Measurements from ENCODE around the gene NOXRED1. TPM values are rescaled to one million over a fixed set of nuclear protein-coding genes. Genes with fewer than 3 reads are reported as not detected.

The NOXRED1 gene
- polyA plus RNA-seq, 1 donor (not counting 4 experiments of a cell fraction or from before 2014, with no cell fraction given) = 0.33 TPM

DNA sequence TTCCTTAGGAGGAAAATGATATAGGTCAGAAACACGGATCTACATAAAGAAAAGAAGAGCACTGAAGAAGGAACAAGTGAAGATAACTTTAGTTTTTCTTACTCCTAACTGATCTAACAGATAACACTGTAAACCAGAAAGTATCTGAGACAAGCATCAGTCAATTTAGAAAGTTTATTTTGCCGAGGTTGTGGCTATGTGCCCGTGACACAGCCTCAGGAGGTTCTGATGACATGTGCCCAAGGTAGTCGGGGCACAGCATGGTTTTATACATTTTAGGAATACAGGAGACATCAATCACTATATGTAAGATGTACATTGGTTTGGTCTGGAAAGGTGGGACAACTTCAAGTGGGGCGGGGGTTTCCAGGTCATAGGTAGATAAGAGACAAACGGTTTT is 23.1 kb downstream of the NOXRED1 start:
- H3K9me3 ChIP-seq (ENCODE audit: control insufficient read depth, low read depth, low read length) = no peaks in the 10 kb centered on the region
- no peaks in the 10 kb centered on the region for H3K79me2 ChIP-seq (ENCODE audit: control insufficient read depth, insufficient read depth, low read length)
- no peaks in the 10 kb centered on the region for H3K4me1 ChIP-seq (ENCODE audit: control insufficient read depth, extremely low read depth, insufficient read depth, low read length)
- FAIRE-seq (no peak), DNase-seq (ENCODE audit: low read depth, low spot score) (no peak)
- no peak overlapping the region for H3K27ac ChIP-seq (ENCODE audit: control insufficient read depth, insufficient read depth, low read length)
- H4K20me1 ChIP-seq (ENCODE audit: control insufficient read depth, extremely low read depth, insufficient read depth, low read length) = no peaks in the 10 kb centered on the region
- H3K9me1 ChIP-seq (ENCODE audit: control insufficient read depth, extremely low read depth, insufficient read depth, low read length) = no peaks in the 10 kb centered on the region
- TF ChIP-seq EZH2 (IDR thresholded peaks at IDR 0.05; ENCODE audit: low read length) = no peak
- TF ChIP-seq, protein P1, sequence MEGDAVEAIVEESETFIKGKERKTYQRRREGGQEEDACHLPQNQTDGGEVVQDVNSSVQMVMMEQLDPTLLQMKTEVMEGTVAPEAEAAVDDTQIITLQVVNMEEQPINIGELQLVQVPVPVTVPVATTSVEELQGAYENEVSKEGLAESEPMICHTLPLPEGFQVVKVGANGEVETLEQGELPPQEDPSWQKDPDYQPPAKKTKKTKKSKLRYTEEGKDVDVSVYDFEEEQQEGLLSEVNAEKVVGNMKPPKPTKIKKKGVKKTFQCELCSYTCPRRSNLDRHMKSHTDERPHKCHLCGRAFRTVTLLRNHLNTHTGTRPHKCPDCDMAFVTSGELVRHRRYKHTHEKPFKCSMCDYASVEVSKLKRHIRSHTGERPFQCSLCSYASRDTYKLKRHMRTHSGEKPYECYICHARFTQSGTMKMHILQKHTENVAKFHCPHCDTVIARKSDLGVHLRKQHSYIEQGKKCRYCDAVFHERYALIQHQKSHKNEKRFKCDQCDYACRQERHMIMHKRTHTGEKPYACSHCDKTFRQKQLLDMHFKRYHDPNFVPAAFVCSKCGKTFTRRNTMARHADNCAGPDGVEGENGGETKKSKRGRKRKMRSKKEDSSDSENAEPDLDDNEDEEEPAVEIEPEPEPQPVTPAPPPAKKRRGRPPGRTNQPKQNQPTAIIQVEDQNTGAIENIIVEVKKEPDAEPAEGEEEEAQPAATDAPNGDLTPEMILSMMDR (optimal IDR thresholded peaks at IDR 0.05 in 1 of 3, IDR thresholded peaks at IDR 0.05 in 1 of 3, conservative IDR thresholded peaks at IDR 0.05 in 1 of 3; ENCODE audit: extremely low read depth in 1 of 3, insufficient read depth in 2 of 3, low read length in 3 of 3) = no peak
- H2AFZ ChIP-seq (ENCODE audit: control insufficient read depth, low read length) = no peak overlapping the region
- H3K9ac ChIP-seq (ENCODE audit: control insufficient read depth, extremely low read depth, insufficient read depth, low read length) = no peak overlapping the region
- no peak overlapping the region for H3K4me2 ChIP-seq (ENCODE audit: control insufficient read depth, extremely low read depth, insufficient read depth, low read depth, low read length)
- no peaks in the 10 kb centered on the region for H3K27me3 ChIP-seq (ENCODE audit: control insufficient read depth, extremely low read depth, insufficient read depth, low read length)
- H3K4me3 ChIP-seq (ENCODE audit: control insufficient read depth in 2 of 3, extremely low read depth in 1 of 3, insufficient read depth in 2 of 3, low read depth in 1 of 3, low read length in 3 of 3) = no peak overlapping the region
- no peaks in the 10 kb centered on the region for H3K36me3 ChIP-seq (ENCODE audit: control insufficient read depth in 2 of 2, extremely low read depth in 1 of 2, insufficient read depth in 2 of 2, low read length in 2 of 2)
- dilution Hi-C loops (cut with MboI; ENCODE audit: extremely low pct_ligation_motif_present, low sequenced_read_pairs) = no loop called here

DNA sequence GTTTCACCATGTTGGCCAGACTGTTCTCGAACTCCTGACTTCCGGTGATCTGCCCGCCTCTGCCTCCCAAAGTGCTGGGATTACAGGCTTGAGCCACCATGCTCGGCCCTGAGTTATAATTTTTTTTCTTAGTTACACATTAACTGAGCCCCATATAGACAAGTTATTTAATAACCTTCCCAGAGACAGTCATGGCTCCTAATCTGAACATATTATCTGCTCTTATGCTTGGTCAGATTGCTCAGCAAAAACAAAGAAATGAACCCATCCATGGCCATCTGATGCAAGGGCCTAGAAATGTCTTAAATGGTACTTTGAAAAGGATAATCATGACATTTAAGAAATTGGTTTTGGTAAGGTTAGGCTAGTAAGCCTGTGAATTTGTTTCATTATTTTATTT is 33.1 kb downstream of the NOXRED1 start:
- dilution Hi-C loops (cut with MboI; ENCODE audit: extremely low pct_ligation_motif_present, low sequenced_read_pairs) = no loop called here
- H3K9me1 ChIP-seq (ENCODE audit: control insufficient read depth, extremely low read depth, insufficient read depth, low read length) = no peaks in the 10 kb centered on the region
- no peak overlapping the region for H3K27ac ChIP-seq (ENCODE audit: control insufficient read depth, insufficient read depth, low read length)
- no peaks in the 10 kb centered on the region for H3K9me3 ChIP-seq (ENCODE audit: control insufficient read depth, low read depth, low read length)
- no peaks in the 10 kb centered on the region for H3K79me2 ChIP-seq (ENCODE audit: control insufficient read depth, insufficient read depth, low read length)
- H3K4me3 ChIP-seq (ENCODE audit: control insufficient read depth in 2 of 3, extremely low read depth in 1 of 3, insufficient read depth in 2 of 3, low read depth in 1 of 3, low read length in 3 of 3) = no peak overlapping the region
- FAIRE-seq (no peak), DNase-seq (ENCODE audit: low read depth, low spot score) (no peak)
- no peaks in the 10 kb centered on the region for H3K27me3 ChIP-seq (ENCODE audit: control insufficient read depth, extremely low read depth, insufficient read depth, low read length)
- no peaks in the 10 kb centered on the region for H3K36me3 ChIP-seq (ENCODE audit: control insufficient read depth in 2 of 2, extremely low read depth in 1 of 2, insufficient read depth in 2 of 2, low read length in 2 of 2)
- no peak for TF ChIP-seq EZH2 (IDR thresholded peaks at IDR 0.05; ENCODE audit: low read length)
- TF ChIP-seq, protein P1 (optimal IDR thresholded peaks at IDR 0.05 in 1 of 3, IDR thresholded peaks at IDR 0.05 in 1 of 3, conservative IDR thresholded peaks at IDR 0.05 in 1 of 3; ENCODE audit: extremely low read depth in 1 of 3, insufficient read depth in 2 of 3, low read length in 3 of 3) = no peak
- no peaks in the 10 kb centered on the region for H3K4me1 ChIP-seq (ENCODE audit: control insufficient read depth, extremely low read depth, insufficient read depth, low read length)
- H3K9ac ChIP-seq (ENCODE audit: control insufficient read depth, extremely low read depth, insufficient read depth, low read length) = no peak overlapping the region
- no peak overlapping the region for H3K4me2 ChIP-seq (ENCODE audit: control insufficient read depth, extremely low read depth, insufficient read depth, low read depth, low read length)
- no peak overlapping the region for H2AFZ ChIP-seq (ENCODE audit: control insufficient read depth, low read length)
- H4K20me1 ChIP-seq (ENCODE audit: control insufficient read depth, extremely low read depth, insufficient read depth, low read length) = no peaks in the 10 kb centered on the region
